ENCODE results near the gene ZGRF1. TPM values are rescaled to one million over a fixed set of nuclear protein-coding genes. Genes with fewer than 3 reads are reported as not detected.

Gene ZGRF1
- total and polyA plus RNA-seq, 2 donors (not counting 3 experiments of a cell fraction or from before 2014, with no cell fraction given), result 2.4 to 14.4 TPM

DNA sequence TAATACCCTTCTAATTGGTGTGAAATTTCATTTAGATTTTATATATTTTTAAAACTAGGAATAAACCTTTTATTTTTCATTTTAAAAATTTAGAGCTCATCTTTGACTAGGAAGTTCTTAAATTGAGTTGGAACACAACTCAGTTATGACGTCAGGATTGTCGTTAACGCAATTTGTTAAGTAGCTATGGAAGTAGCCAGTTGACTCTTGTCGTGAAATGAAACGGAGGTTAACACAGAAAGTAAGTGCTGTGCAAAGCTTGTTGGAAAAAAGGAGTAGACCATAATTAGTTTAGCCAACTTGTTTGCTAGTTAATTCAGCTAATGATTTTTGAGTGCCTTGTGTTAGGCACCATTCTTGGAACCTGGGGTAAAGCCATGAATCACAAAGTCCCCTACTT is 18.6 kb upstream of the ZGRF1 start:
- no peak for DNase-seq (ENCODE audit: low read depth, low spot score)
- ChIA-PET POLR2A (no interaction called here), CTCF (interaction anchor here (1.5 to 1.6 kb wide), 2 partner anchors 11 to 51 kb away, joined by 5 read pairs; no protein-coding TSS in a partner anchor)
- Histone ChIP-seq H3K36me3 (ENCODE audit: control insufficient read depth in 2 of 2, extremely low read depth in 1 of 2, insufficient read depth in 2 of 2, low read length in 2 of 2) (peaks cover 5 to 12% of the 10 kb centered on the region in 2 experiments), H3K4me1 (ENCODE audit: control insufficient read depth, extremely low read depth, insufficient read depth, low read length) (no peaks in the 10 kb centered on the region), H3K4me2 (ENCODE audit: insufficient read depth, low read length) (no peak overlapping the region), H4K20me1 (replicated peaks; ENCODE audit: control insufficient read depth, extremely low read depth, insufficient read depth, low read length) (no peaks in the 10 kb centered on the region), H2AFZ (ENCODE audit: low read depth, low read length) (no peak overlapping the region), H3K27me3 (ENCODE audit: control insufficient read depth in 2 of 2, insufficient read depth in 2 of 2, low read length in 2 of 2) (no peaks in the 10 kb centered on the region), H3K9ac (replicated peaks; ENCODE audit: extremely low read depth, insufficient read depth, low read length) (no peak overlapping the region), H3K9me1 (replicated peaks; ENCODE audit: control insufficient read depth, extremely low read depth, insufficient read depth, low read length) (no peaks in the 10 kb centered on the region), H3K9me3 (replicated peaks; ENCODE audit: control insufficient read depth, insufficient read depth, low read length) (no peaks in the 10 kb centered on the region), H3K79me2 (ENCODE audit: control insufficient read depth, insufficient read depth, low read length) (no peaks in the 10 kb centered on the region), H3K27ac (ENCODE audit: insufficient read depth, low read depth, low read length) (no peak overlapping the region), H3K4me3 (replicated peaks in 1 of 3; ENCODE audit: insufficient read depth in 1 of 3, low read depth in 1 of 3, low read length in 3 of 3) (no peak overlapping the region)
- FAIRE-seq, result no peak
- dilution Hi-C loops (cut with MboI; ENCODE audit: extremely low pct_ligation_motif_present, low sequenced_read_pairs), result no loop called here
- TF ChIP-seq MYC (IDR thresholded peaks at IDR 0.05; ENCODE audit: low read depth, low read length) (no peak), FOS (IDR thresholded peaks at IDR 0.05; ENCODE audit: borderline replicate concordance, insufficient read depth, low read length) (no peak), EZH2 (IDR thresholded peaks at IDR 0.05; ENCODE audit: borderline replicate concordance, low read depth, low read length, severe bottlenecking) (no peak), JUN (IDR thresholded peaks at IDR 0.05; ENCODE audit: borderline replicate concordance, insufficient read depth, insufficient read length, low read depth) (no peak), POLR2A (IDR thresholded peaks at IDR 0.05; ENCODE audit: low read depth, low read length) (no peak), POLR2AphosphoS5 (IDR thresholded peaks at IDR 0.05; ENCODE audit: insufficient read depth, low read depth, low read length) (no peak), GATA2 (IDR thresholded peaks at IDR 0.05; ENCODE audit: insufficient read depth, insufficient read length, low read depth, low read length) (no peak)
- TF ChIP-seq, protein P1, sequence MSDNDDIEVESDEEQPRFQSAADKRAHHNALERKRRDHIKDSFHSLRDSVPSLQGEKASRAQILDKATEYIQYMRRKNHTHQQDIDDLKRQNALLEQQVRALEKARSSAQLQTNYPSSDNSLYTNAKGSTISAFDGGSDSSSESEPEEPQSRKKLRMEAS (IDR thresholded peaks at IDR 0.05; ENCODE audit: insufficient read depth, insufficient read length), result no peak
- TF ChIP-seq, protein P2, sequence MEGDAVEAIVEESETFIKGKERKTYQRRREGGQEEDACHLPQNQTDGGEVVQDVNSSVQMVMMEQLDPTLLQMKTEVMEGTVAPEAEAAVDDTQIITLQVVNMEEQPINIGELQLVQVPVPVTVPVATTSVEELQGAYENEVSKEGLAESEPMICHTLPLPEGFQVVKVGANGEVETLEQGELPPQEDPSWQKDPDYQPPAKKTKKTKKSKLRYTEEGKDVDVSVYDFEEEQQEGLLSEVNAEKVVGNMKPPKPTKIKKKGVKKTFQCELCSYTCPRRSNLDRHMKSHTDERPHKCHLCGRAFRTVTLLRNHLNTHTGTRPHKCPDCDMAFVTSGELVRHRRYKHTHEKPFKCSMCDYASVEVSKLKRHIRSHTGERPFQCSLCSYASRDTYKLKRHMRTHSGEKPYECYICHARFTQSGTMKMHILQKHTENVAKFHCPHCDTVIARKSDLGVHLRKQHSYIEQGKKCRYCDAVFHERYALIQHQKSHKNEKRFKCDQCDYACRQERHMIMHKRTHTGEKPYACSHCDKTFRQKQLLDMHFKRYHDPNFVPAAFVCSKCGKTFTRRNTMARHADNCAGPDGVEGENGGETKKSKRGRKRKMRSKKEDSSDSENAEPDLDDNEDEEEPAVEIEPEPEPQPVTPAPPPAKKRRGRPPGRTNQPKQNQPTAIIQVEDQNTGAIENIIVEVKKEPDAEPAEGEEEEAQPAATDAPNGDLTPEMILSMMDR (IDR thresholded peaks at IDR 0.05; ENCODE audit: extremely low read depth in 1 of 2, insufficient read depth in 1 of 2, low read depth in 1 of 2, low read length in 2 of 2), result no peak
- no TSS peak for BruUV-seq (replicated peaks)
- intact Hi-C loops (cut with micrococcal nuclease), result no loop called here

Data from endothelial cell of umbilical vein (primary cell).